Measurements from ENCODE around the gene ALG12.

GRCh38 chr22:49883294-49883640 is 35.0 kb downstream of the ALG12 start:
- TF ChIP-seq POLR2A (IDR thresholded peaks at IDR 0.05; ENCODE audit: extremely low read depth, insufficient read length) (no peak), MAX (IDR thresholded peaks at IDR 0.05; ENCODE audit: low read depth, low read length) (no peak), CTCF (IDR thresholded peaks at IDR 0.05; ENCODE audit: low read depth, low read length) (no peak), MYC (IDR thresholded peaks at IDR 0.05; ENCODE audit: low read depth, low read length) (no peak)

All from NB4 (cell line).